Left ventricle myocardium inferior (tissue), 1 donor: ENCODE measurements around the gene HSD11B2. TPM values are rescaled to one million over a fixed set of nuclear protein-coding genes. Genes with fewer than 3 reads are reported as not detected.

Experiments used
- DNase-seq: peaks from one replicate; pipeline ENCODE4 v3.0.0-alpha.2; 2020
- H3K27ac ChIP-seq: fragments of 200-600 bp; replicated peaks from 2 replicates; pipeline ENCODE4 v1.8.0; 2021
- H3K27me3 ChIP-seq: fragments of 200-600 bp; 2 replicates; pipeline ENCODE4 v1.8.0; 2021; ENCODE audit warnings: low read depth
- H3K36me3 ChIP-seq: fragments of 200-600 bp; 2 replicates; pipeline ENCODE4 v1.8.0; 2021
- H3K4me1 ChIP-seq: fragments of 200-600 bp; 2 replicates; pipeline ENCODE4 v1.8.0; 2021
- H3K4me3 ChIP-seq: fragments of 200-600 bp; 2 replicates; pipeline ENCODE4 v1.8.0; 2021; ENCODE audit warnings: mild to moderate bottlenecking, moderate library complexity
- H3K9me3 ChIP-seq: fragments of 200-600 bp; replicated peaks from 2 replicates; pipeline ENCODE4 v1.8.0; 2021
- intact Hi-C: fragments of 100-400 bp; cut with micrococcal nuclease; formaldehyde crosslinking; loops from one replicate; pipeline ENCODE4 v1.11.0; 2022
- total RNA-seq: library from RNA; stranded (reverse); fragmentation: NEBNext Ultra II Directional; extraction: Animal tissue kit (Norgen Biotek cat#: 25700); gene quantifications from one replicate; pipeline ENCODE4 v1.2.1, GENCODE V29; 2021
- TF ChIP-seq, protein P1 (sequence below): fragments of 200-600 bp; IDR thresholded peaks from 2 replicates; pipeline ENCODE4 v1.8.0; 2021; ENCODE audit warnings: antibody characterized with exemption, mild to moderate bottlenecking, borderline replicate concordance
- donor health status: DM: no; HTN: yes; CAD: no; lungs with severe emphysema.

The HSD11B2 gene
- total RNA-seq, 1 donor from 2014 or later: 0.99 TPM

DNA sequence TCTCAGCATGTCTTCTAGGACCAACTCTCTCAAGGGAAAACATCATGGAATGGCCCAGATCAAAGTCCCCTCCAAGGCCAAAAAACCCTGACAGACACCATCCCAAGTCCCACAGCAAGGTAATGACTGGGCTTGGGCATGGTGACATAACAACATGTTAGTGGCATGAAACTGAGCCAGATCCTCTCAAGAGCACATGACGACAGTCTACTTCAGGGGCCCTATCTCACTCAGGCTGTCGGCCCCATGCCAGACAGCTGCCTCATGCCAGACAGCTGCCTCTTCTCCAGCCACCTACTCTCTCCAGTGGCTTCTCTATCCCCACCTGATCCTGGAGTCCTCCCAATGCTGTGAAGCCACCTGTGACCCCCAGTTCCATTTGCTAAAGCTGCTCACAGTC is 18.4 kb downstream of the HSD11B2 start:
- peak overlapping the region; percentile 74 for H3K27ac ChIP-seq
- no peaks in the 10 kb centered on the region for H3K9me3 ChIP-seq
- peaks cover 79% of the 10 kb centered on the region for H3K4me1 ChIP-seq

DNA sequence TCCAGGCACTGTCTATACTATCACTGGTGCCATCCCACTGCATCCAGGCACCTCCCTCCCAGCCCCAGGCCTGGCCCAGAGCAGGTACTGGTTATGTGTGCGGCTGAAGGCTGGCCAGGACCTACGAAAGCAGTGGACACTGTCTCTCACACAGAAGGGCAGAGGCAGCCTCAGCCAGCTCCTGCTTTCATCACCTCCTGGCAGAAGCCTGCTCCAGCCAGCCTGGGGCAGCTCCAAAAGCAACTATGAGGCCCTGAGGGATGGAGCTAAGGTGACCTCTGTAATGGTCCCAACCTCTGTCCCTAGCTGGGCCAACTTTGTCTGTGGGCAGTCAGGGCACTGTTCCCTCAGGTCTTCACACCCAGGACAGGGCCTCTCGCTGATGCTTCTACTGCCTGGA is 18.8 kb downstream of the HSD11B2 start:
- peak; percentile 62 for DNase-seq
- Histone ChIP-seq H3K4me1 (peaks cover 75% of the 10 kb centered on the region), H3K27ac (peak overlapping the region; percentile 74), H3K9me3 (no peaks in the 10 kb centered on the region), H3K36me3 (peaks cover 28% of the 10 kb centered on the region), H3K27me3 (no peaks in the 10 kb centered on the region), H3K4me3 (no peak overlapping the region)
- TF ChIP-seq, protein P1, sequence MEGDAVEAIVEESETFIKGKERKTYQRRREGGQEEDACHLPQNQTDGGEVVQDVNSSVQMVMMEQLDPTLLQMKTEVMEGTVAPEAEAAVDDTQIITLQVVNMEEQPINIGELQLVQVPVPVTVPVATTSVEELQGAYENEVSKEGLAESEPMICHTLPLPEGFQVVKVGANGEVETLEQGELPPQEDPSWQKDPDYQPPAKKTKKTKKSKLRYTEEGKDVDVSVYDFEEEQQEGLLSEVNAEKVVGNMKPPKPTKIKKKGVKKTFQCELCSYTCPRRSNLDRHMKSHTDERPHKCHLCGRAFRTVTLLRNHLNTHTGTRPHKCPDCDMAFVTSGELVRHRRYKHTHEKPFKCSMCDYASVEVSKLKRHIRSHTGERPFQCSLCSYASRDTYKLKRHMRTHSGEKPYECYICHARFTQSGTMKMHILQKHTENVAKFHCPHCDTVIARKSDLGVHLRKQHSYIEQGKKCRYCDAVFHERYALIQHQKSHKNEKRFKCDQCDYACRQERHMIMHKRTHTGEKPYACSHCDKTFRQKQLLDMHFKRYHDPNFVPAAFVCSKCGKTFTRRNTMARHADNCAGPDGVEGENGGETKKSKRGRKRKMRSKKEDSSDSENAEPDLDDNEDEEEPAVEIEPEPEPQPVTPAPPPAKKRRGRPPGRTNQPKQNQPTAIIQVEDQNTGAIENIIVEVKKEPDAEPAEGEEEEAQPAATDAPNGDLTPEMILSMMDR: no peak
- intact Hi-C loops: no loop called here

More for the DNA sequence above, 18.4 kb downstream of the HSD11B2 start:
- no peak overlapping the region for H3K4me3 ChIP-seq
- H3K36me3 ChIP-seq: peaks cover 28% of the 10 kb centered on the region
- intact Hi-C loops: no loop called here
- DNase-seq: peak; percentile 81
- TF ChIP-seq, protein P1: no peak
- H3K27me3 ChIP-seq: no peaks in the 10 kb centered on the region

DNA sequence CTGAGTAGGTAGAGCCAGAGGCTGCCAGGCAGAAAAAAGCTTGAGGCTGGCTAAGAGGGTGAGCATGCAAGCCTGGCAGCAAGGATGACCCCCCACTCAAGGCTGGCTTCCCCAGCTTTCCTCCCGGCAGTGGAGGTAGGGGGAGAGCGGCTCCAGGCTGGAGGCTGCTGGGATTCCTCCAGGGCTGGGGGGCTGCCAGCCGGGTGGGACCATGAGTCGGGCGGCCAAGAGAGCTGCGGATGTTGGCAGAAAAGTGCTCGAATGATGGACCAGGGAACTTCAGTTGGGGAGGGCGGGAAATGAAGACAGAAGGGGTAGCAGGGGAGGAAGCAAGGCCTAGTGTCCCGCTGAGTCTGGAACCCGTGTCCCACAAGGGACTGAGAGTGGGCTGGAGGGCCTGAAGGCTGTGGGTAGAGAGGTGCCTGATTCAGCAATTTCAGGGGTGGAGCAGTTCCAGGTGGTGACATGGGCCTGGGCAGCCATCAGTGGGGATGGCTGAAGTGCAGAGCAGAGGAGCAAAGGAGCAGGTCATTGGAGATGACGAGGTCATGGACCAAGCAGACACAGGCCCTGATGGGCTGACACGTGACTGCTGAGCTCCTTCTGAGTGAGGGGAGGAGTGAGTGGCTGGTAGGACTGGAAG is 20.3 kb downstream of the HSD11B2 start:
- peak overlapping the region; percentile 74 for H3K27ac ChIP-seq
- TF ChIP-seq, protein P1: no peak
- no peak overlapping the region for H3K4me3 ChIP-seq
- H3K9me3 ChIP-seq: no peaks in the 10 kb centered on the region
- H3K4me1 ChIP-seq: peaks cover 66% of the 10 kb centered on the region
- intact Hi-C loops: no loop called here
- DNase-seq: peak; percentile 58
- peaks cover 28% of the 10 kb centered on the region for H3K36me3 ChIP-seq
- H3K27me3 ChIP-seq: no peaks in the 10 kb centered on the region

DNA sequence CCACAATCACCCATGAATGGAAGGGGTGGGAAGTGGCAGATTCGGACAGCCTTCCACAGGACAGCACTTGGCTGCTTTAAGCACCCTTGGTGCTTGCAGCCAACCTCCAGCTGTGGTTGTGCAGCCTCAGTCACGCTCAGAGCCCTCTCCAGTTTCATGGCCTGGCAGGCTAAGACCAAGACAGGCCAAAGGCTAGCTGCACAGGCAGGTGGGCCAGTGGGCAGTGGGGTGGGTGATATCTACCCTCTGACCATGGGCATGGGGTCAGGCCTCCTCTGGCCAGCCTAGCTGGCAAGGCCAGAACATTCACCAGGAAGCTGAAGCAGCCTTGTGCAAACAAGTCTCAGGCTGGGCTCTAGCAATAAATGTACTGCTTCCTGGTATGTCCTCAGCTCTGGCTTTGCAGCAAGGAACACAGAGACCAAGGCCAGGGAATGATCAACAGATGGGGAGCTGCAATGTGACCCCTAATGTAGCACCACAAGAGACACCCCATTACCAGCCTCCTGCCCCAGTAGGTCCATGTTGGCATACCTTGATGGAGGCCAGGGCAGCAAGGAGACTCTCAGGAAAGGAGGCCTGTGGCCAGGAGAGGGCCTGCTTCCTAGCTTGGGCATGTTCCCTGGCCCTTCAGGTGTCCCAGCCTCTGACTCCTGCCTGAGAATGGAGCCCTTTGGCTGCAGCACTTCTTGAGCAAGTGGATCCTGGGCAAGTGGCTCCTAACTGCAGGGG is 20.9 kb downstream of the HSD11B2 start:
- H3K27me3 ChIP-seq: no peaks in the 10 kb centered on the region
- peaks cover 28% of the 10 kb centered on the region for H3K36me3 ChIP-seq
- intact Hi-C loops: no loop called here
- H3K27ac ChIP-seq: peak overlapping the region; percentile 74
- H3K4me3 ChIP-seq: no peak overlapping the region
- peak; percentile 36 for DNase-seq
- H3K4me1 ChIP-seq: peaks cover 66% of the 10 kb centered on the region
- no peaks in the 10 kb centered on the region for H3K9me3 ChIP-seq
- TF ChIP-seq, protein P1: no peak

DNA sequence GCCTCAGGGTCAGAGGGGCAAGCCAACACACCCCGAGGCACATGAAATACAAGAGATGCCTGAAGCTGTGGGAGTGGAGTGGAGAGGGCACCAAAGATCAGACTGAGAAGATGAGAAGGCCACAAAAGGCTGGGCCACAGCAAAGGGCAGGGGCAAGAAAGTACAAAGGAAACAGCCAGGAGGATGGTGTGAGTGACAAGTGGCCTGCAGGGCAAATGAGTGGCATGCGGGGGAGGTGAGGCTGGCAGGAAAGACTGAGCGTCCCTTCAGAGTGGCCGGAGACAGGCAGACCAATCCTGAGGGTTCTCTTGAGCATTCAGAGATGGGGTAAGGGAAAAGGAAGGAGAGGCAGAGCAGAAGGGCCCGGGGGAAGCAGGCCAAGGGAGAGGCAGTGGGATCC is 23.2 kb downstream of the HSD11B2 start:
- intact Hi-C loops: no loop called here
- Histone ChIP-seq H3K9me3 (no peaks in the 10 kb centered on the region), H3K27me3 (no peaks in the 10 kb centered on the region), H3K4me3 (no peak overlapping the region), H3K4me1 (peaks cover 66% of the 10 kb centered on the region), H3K27ac (no peak overlapping the region), H3K36me3 (peaks cover 25% of the 10 kb centered on the region)
- DNase-seq: no peak
- TF ChIP-seq, protein P1: no peak
